Stimulated activated CD4-positive, alpha-beta T cell treated with anti-CD3 and anti-CD28 coated beads, Interleukin-2, amount 100 ng/mL, for 48 hours (primary cell): Measurements from ENCODE around the gene NFATC2.
"Not testable (repeated sequence)": the region's sequence is repeated elsewhere in the genome, so short reads cannot be mapped to it uniquely, and the experiment has no call there.

ENCODE experiments used
- DNase-seq, 2 donors: peaks; one replicate each; pipeline ENCODE4 v3.0.0-alpha.2; 2020

Gene NFATC2

DNA sequence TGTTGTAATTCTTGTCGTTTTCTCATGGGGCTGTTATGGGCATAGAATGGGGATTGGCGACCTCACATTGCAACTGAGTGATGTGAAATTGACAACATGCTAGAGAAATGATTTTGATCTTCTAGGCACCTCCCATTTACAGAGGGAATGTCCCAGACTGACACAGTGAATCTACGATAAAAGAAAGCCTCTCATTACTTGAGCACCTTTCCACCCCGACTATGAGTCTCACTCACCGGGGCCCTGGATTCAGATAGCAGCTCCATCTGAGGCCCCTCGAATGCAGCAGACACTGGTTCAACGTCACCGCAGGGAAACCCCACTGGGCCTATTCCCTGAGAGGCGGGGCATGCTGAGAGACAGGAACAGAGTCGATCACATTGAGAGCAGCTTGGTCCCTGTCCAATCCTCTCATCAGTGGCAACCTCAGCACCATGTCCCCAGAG, 49.1 kb downstream of the NFATC2 start:
- no peak for DNase-seq

DNA sequence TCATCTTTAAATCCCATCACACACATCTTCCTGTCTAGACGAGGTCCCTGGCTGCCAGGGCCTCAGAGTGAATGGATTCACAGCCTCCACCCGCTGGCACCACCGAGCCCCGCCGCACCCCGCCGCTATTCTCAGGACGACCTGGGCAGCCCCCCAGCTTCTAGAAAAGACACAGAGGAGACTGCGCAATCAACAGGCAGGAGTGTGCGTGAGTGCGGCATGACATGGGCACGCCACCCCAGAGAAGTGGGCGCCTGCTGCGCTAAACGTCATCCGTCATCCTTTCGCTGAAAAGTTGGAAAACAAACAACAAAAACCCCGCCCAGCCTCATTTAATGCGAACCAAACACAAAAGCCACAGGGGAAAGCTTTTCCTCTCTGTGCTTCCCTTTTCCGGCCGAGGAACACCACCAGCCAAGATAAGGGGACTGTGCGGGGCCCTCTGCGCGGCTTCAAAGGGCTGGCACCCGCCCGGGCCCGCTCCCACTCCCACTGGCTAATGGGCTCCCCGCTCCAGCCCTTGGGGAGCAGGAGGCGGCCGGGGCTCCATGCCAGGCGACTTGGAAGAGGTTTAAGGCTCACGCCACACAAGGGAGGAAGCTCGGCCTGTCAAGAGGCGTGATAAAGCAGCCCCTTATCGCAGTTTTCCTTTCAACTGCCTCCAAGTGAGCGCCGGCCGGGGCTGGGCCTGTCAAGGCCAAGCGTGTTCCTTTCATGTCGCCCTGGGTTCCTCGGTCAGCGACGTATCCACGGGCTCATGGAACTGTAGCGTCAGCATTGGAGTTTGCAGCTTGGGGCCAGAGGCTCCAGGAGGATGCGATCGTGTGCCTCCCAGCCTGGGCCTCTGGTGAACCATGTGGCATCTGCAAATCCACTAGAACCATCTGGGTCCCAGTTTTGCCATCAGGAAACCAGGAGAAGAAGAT, 50.1 kb downstream of the NFATC2 start:
- no peak for DNase-seq

- DNase-seq, result no peak
Observed at GRCh38 chr20:51491393-51491792, 51.1 kb downstream of the NFATC2 start.

DNA sequence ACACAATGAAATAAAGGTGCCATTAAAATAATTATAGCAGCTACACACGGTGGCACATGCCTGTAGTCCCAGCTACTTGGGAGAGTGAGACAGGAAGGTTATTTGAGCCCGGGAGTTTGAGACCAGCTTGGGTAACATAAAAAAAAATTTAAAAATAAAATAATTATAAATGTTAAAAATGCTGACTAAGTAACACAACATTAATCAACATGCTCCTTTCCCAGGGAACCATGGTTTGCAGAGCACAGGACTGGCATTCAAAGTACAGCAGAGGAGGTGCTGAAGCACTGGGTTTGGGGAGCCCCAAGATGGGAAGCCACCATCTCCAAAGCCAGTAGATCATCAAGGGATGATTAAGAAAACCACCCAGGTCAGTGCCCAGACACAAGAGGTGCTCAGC, 51.9 kb downstream of the NFATC2 start:
- no peak for DNase-seq

- DNase-seq, result no peak
Observed at GRCh38 chr20:51489611-51490010, 52.9 kb downstream of the NFATC2 start.

- DNase-seq, result no peak
Observed at GRCh38 chr20:51488331-51488730, 54.2 kb downstream of the NFATC2 start.

GRCh38 chr20:51487565-51488268, 54.8 kb downstream of the NFATC2 start:
- DNase-seq, result no peak

- no peak for DNase-seq
Observed at GRCh38 chr20:51487076-51487475, 55.4 kb downstream of the NFATC2 start.

- DNase-seq, result no peak
Observed at GRCh38 chr20:51486197-51487005, 56.1 kb downstream of the NFATC2 start.

DNA sequence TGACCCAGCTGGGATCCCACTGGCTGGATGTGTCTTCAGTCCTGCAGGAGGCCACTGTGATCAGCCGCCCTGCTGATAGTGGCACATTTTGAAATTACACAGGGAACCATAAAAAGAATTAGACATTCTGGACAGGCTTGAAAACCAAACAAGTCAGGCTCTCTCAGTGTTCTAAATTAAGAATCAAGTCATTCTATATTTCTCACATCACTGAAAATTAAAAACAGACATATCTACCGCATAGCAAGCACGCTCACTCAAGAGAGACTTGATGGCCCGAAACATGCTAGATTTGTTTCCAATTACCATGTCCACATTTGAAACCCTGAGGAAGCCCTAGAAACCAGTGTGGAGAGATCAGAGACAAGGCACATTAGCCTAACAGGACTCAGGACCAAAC, 57.7 kb downstream of the NFATC2 start:
- DNase-seq, result no peak

GRCh38 chr20:51484141-51484815, 58.2 kb downstream of the NFATC2 start:
- no peak for DNase-seq

GRCh38 chr20:51482836-51483473, 59.6 kb downstream of the NFATC2 start:
- no peak for DNase-seq

DNA sequence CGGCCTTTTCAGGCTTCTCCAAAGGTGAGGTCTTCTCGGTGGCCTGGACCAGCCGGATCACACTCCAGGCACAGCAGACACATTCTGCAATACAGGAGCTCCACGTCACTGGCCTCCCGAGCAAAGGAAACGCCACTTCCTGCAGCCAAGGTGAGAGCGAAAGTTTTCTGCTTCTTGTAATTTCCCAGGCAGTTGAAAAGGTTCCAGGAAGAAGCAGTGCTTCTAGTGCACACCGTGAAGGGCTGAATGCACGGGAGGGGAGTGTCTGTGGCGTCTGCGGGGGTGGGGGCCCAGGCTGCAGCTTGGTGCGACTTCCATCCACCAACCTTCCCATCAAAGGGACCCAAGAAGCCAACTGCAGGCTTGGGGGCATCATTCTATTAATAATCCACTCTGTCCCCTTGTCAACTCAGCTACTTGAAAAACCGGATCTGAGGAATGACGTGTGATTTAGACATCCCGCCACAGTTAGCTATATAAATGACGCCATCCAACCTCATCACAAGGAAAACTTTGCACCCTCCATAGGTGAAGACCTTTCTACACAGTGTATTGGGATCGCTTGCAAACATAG, 61.1 kb downstream of the NFATC2 start:
- DNase-seq, result peak; percentile 39 to 41

- peak; percentile 54 to 61 for DNase-seq
Observed at GRCh38 chr20:51480507-51481270, 61.8 kb downstream of the NFATC2 start.

GRCh38 chr20:51476106-51476505, 66.4 kb downstream of the NFATC2 start:
- not testable (repeated sequence) for DNase-seq

- no peak for DNase-seq
Observed at GRCh38 chr20:51473771-51474170, 68.7 kb downstream of the NFATC2 start.

DNA sequence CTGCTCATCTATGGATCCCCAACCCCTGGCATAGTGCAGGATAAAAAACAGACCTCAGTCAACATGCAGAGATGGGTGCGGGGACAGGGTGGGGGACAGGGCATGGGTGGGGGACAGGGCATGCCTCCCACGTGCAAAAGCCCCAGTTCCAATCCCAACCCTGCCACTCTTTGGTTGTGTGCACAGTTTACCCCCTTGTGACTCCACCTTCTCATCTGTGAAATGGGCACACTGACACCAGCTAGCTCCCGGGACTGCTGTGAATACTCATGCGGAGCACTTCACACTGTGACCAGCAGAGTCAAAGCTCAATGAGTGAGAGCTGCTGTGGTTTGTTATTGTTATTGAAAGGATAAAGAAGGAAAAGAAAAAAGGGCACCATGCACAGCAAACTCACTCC, 69.3 kb downstream of the NFATC2 start:
- DNase-seq, result no peak

DNA sequence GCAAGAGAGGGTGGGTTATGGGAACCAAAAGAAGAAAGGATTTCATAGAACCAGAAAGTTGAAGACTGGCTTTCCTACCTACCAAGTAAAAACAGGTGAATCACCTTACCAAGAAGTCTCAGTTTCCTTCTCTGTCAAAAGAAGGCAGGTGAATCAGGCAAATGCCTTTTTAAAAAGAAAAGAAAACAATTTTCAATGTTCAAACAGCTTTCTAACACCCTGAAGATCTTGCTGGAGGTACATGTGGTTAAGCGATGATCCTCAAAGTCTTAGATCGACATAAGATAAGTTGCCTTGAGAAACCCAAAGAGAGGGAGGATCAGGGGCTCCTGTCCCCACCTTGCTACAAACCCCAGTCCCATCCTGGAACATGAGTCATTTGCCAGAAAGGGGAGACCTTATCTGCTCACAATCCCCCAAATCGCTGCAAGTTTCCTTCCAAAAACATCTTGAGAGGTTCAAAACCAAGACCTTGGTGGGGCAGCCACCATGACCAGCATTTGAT, 71.6 kb downstream of the NFATC2 start:
- DNase-seq, result peak in 1 of 2 donors; percentile 20

DNA sequence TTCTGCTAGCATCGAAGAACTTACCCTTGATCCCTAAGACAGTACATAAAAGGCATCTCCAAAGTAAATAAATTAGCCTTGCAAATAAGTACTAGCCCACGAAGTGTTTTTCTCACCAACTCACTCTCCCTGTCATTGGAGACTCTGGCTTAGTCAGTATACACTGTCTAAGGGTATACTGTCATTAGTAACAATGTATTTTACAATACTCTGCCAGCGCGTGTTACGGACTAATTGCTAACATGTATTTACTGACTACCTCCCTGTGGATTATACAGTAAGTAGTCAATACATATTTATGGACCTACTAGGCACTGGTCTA, 72.1 kb downstream of the NFATC2 start:
- DNase-seq, result no peak

- DNase-seq, result no peak
Observed at GRCh38 chr20:51469578-51470498, 72.7 kb downstream of the NFATC2 start.
